NCI-H2029 treated with DMSO at 0.1 percent for 48 hours (cell line): ENCODE results near the gene SIGLEC6.

Source experiments
- DNase-seq: peaks from one replicate; lab custom pipeline; 2025; lab: John Stamatoyannopoulos, UW

Gene SIGLEC6

DNA sequence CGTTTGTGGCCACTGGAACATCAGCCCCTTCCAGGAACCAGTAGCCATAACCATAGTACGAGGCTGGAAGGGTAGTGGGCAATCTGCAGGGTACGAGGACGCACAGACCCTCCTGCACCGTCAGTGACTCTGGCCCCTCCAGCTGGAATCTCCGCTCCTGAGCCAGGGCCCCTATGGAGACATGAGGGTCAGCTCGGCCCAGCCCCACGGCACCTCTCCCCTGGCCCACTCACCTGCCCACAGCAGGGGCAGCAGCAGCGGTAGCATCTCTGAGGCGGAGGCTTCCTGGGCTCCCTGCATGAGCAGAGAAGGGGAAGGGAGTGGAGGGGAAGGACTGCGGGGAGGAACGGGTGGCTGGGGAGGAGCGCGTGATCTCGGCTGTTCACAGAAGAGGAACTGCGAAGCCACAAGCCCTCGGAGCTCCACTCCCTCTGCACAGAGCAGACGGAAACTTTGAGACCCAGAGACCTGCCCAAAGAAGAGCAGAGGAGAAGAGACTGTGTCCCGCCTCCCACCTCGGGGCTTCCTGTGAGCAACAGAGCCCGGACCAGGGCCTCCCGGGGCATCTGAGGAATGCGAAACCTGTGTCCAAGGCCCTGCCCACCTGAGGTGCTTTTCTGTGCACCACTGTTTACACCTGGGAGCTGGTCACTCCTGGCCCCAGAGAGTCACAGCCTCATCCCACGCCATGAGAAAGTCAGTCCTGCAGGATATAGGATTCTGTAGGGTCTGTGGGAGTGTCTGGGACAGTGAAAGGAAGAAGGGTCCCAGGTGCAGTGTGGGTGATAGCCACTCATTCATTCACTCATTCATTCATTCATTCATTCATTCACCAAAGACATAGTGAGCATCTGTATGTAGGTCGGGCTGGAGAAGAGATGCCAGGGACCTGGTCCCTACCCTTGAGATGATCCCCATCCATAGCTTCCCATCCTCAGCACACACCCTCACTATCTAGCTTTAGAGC, at the start of gene SIGLEC6:
Gene SIGLEC6, minus strand, starts transcription at position 322 of the 967 bp plus-strand sequence. Its CDS starts 22 bp downstream, at position 300.
- DNase-seq: no peak

DNA sequence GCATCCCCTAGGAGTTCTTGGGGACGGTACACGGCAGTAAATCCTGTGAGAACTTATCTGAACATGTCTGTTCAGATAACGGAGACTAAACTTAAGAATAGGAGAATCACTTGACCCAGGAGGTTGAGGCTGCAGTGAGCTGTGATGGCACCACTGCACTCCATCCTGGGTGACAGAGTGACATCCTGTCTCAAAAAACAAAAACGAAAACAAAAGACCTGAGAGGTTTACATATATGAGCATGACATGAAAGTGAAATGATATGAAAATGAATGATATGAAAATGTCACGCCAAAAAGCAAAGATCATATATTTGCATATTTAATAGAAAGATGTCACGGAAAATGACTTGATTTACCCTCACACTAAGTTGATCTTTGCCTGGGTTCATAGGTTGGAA, 45.4 kb upstream of the SIGLEC6 start:
- no peak for DNase-seq

DNA sequence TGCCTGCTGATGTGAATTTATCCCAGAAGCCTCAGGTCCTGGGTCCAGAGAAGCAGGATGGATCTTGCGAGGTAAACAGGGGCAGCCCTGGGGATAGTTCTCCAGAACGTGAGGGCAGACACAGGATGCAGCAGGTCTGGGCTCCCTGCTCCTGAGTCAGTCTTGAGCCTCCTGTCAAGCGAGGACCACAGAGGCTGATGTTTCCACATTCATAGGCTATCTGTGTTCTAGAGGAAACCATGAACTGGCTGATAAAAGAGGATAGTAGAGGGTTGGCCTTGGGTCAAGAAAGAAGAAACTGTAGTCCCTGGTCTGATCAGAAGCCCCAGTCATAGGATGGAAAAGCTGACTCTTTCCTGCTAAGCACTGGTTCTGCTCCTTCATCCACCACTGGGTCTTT, 41.9 kb upstream of the SIGLEC6 start:
- no peak for DNase-seq

DNA sequence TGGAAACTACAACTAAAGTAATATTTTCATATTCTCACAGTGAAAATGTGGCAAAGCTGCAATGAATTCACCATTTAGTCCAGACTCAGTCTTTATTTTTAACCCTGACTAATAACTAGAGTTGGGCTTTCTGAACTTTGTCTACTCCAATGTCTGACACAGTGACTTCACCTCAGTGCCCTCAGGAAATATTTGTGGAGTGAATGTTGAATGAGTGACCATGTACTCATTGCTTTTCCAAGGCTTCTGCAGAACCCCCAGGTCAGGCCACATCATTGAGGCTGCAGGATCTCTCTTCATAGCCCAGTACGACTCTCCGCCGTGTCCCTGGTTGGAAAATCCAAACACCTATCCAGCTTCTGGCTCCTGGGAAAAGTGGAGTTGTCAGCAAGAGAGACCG, 41.4 kb upstream of the SIGLEC6 start:
- DNase-seq: no peak

DNA sequence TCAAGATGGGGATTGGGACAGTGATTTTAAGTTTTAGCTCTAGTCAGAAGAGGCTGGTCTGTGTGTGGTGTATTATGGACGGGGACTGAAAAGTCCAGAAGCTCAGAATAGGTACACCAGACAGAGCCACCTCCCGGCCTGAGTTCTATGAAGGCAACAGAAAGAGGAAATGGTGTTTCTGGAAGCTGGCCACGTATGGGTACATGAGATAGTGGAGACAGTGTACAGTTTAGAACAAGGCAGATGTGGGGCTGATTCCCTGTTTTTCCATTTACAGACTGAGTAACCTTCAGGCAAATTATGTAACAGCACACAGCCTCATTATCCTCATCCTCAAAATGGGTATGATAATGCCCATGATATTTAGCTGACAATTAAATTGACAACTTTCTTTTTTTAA, 40.9 kb upstream of the SIGLEC6 start:
- DNase-seq: no peak

DNA sequence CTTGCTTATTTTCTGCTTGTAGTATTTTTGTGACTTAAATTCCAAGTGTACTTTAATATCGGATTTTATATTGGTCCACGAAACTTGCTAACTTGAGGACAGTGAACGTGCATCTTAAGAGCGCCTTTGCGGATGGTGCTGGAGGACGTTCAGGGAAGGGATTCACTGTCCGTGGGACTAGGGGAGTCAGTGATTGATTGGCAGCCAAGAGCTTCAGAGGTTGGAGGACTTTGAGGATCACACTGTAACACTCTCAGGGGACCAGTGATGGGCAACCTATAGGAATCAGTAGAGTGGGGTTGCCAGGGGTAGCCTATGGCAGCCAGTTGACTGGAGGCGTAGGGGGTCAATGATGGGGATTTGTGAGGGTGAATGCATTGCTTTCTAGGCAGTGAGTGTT, 40.1 kb upstream of the SIGLEC6 start:
- DNase-seq: no peak

DNA sequence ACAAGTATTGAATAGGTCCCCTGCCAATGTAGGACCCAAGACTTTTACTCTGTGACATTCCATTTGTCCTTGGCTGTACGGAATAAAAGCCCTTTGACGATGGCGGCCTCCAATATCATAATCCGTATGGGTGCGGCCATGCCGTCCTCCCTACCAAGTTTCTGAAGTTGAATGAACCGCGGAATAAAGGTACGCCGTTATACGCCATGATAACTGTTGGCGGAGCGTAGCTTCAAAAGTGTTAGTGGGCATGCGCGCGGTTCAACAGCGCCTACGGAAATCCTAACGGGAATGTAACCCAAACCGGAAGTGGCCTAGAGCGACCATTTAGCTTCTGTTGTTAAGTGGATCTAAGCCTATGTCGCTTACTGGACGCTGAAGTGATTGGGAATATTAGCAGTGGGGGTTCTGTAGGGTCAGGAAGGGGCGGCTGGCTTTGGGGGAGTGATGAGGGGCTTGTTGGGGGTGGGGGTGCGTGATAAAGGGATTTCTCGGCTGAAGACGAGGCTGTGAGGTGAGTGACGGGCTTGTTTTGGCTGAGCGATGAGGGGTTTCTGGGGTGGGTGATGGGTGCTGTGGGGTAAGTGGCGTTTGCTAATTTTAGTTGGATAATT, 39.6 kb upstream of the SIGLEC6 start, which contains the start of gene ZNF175:
Gene ZNF175, plus strand, starts transcription at position 322 of the 614 bp plus-strand sequence. CDS start 2,047 bp downstream, outside the sequence.
- no peak for DNase-seq

DNA sequence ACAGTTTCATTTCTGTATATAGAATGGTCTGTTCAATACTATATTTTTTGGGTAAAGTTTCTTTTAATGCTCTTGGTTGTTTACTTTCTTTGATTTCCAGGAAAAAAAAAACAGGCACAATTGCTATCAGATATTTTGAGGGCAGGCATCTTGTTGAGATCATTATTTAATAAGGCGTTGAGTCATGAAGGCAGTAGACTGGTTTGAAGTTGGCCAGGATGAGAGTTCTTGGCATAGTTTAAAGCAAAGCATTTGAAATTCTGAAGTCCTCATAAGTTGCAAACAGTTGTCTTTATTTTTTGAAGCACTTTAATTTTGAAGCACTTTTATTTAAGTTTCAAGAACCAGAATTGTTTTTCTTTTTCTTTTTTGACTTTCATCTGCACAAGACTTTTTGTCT, 37.0 kb upstream of the SIGLEC6 start:
- DNase-seq: no peak

DNA sequence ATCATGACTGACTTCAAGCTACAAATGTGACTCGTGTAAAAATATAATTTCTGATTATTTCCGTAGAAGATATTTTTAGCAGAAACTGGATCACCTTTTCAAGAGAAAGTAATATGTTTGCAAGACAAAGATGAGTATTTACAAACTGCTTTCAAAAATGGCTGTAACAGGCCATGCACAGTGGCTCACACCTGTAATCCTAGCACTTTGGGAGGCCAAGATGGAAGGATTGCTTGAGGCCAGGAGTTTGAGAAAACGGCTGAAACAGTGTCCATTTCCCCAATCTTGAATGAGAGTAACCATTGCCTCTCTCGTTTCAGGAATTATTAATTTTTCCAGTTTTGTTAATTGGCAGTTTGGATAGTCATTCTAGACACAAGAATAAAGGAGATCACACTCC, 36.1 kb upstream of the SIGLEC6 start:
- DNase-seq: no peak

DNA sequence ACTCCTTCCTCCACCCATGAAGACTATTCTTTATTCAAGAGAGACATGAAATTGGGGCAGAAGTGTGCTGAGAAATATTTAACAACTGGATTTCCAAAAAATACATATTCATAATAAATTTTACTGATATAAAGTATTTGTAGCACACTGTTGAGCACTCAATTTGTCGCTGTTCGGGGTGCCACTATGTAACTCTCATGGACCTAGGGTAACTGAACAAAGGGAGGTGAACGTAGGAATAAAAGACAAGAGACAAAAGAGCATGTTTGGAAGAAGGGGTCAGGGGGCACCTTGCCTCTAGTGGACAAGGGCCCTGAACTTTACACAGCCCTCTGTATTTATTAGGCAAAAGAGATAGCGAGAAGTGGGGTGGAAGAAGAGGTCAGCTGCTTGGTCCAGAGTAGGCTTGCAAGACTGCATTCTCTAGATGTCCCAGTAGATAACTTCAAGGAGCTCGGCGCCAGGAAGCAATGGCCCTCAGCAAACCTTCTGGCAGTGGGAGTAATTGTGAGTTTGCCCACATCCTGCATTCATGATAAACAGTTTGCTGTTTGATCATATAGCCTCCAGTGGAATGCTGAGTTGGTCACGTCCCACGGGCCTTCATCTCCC, 35.1 kb upstream of the SIGLEC6 start:
- DNase-seq: no peak

DNA sequence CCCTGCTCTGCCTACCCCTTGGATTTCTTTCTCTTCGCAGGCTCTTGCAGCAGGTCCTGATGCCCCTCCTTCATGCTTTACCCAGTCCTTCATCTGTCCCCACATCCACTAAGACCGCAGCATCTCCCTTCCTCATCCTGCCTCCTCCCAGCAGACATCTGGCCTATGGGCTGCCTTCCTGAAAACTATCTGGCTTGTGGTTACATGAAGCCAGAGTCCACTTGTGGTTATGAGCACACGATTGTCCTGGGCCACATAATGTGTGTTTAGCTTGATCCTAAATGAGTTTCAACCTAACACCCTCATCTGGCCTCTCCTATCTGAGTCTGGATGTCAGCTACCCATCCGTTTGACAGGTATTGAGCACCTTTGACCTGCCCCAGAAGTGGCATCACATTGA, 34.1 kb upstream of the SIGLEC6 start:
- DNase-seq: no peak

DNA sequence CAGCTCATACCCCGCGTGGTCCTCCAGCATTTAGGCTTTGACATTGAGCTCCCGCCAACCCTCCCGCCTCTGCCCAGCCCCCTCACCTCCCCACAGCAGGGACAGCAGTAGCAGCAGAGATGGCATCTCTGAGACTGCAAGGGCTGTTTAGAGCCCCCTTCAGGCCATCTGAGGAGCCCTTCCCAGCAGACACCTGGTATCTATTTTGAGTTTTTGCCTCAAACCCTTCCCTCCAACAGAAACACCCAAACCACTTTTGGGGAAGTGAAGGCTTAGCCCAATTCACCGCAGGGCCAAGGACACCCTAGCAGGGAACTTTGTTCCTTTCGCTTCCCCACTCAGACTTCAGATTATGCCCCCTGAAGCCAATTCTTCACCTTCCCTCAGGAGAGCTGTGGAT, 33.3 kb upstream of the SIGLEC6 start:
- no peak for DNase-seq

DNA sequence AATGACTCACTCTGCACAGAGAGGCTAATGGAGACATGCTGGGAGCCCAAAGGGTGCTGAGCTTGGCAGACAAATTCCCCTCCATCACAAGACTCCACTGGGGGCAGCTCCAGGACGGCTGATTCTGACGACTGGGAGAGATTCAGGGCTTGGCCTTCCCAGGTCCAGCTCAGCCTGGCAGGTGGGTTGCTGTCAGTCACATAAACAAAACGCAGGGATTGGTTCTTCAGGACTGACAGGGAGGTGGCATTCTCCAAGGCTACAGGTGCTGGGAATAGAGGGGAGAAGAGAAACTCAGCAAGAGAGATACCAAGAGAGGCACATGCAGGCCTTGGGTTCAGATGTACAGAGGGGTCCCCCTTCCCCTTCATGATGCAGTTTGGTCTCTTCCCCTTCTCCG, 28.9 kb upstream of the SIGLEC6 start:
- DNase-seq: no peak

DNA sequence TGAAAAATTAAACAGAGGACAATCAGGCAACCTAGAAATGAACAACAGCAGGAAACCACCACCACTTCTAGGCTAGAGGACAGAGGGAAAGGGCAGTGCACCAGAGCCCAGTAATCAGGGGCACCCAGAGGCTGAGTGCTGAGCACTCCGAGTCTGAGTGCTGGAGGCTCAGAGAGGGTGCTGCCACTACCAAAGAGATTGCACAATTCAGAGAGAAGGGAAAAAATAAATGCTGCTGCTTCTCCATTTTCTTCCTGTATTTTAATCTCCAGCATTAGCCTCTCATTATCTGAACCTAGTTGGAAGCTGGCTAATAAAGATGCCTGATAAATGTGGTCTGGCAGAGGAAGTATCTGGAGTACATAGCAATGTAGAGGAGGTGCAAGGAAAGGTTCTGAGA, 27.8 kb upstream of the SIGLEC6 start:
- DNase-seq: no peak

DNA sequence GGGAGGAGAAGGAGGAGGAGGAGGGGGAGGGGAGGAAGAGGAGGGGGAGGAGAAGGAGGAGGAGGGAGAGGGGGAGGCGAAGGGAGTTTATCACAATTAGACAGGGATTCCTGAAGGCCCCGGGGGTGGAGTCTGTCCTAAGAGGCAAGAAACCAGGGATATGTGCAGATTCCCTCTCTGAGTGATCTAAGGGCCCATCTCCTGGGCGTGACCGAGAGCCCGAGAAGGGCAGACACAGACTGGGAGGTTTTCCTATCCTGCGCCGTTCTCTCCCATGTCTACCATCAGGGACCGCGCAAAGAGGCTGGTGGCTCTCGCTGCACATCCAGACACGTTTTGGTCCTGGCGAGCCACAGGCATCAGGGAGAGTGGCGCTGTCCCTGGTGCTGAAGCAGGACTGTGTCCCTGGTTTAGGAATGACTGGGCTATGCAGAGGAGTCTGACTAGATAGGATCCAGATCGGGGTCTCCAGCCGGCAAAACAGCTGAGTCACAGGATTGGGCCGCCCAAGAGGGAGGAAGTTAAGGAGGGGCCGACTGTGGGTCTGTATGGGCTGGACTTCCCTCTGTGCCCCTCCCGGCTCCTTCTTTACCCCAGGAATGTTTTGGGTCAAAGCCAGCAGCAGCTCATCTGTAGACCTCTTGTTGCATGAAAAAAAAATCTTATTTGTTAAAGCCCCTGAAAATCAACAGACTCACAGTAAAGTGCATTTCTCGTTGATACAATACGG, 21.7 kb upstream of the SIGLEC6 start:
- DNase-seq: no peak

DNA sequence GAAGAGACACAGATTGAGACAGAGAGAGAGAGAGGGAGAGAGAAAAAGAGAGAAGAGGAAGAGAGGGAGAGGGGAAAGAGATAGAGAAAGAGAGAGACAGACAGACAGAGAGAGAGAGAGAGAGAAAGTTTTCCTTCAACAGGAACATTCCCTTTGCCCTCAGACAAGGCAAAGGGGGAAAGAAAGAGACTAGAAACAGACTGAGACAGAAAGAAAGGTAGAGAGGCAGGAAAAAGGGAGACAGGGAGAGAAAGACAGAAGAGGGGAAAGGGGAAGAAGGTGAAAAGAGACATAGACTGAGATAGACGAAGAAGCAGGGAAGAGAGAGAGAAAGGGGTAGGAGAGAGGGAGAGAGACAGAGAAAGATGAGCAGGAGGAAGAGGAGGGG, 21.1 kb upstream of the SIGLEC6 start:
- DNase-seq: no peak

DNA sequence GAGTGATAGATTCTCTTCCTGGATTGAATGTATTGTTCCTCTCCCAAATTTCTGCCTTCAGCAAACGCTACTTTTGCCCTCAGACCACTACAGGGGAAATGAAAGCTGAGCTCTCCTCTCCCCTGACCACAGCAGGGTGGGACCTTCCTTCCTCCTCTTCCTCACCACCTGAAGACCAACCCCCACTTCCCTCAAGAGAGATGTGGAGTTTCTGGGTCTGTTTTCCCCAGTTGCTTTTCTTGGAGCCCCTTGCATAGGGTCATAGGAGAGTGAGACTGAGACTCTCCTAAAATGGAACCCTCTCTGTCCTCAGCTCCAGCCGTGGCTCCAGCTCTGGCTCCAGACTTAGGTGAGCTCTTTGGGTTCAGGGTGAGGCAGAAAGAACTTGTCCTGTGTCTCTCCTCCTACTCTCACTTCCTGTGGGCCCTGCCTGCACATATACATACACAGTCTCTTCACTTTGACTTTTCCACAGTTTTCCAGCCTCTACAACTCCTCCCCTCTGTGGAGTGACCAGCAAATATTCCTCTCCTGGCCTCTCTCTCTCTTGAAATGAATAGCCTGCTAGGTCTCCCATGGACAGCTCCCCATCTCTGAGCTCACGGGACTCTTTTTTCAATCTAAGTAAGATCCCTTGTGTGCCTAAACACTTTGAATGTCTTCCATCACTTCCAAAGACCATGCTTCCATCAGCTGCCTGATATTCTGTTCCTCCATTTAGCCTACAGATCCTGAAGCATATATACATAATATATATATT, 20.4 kb upstream of the SIGLEC6 start:
- no peak for DNase-seq

DNA sequence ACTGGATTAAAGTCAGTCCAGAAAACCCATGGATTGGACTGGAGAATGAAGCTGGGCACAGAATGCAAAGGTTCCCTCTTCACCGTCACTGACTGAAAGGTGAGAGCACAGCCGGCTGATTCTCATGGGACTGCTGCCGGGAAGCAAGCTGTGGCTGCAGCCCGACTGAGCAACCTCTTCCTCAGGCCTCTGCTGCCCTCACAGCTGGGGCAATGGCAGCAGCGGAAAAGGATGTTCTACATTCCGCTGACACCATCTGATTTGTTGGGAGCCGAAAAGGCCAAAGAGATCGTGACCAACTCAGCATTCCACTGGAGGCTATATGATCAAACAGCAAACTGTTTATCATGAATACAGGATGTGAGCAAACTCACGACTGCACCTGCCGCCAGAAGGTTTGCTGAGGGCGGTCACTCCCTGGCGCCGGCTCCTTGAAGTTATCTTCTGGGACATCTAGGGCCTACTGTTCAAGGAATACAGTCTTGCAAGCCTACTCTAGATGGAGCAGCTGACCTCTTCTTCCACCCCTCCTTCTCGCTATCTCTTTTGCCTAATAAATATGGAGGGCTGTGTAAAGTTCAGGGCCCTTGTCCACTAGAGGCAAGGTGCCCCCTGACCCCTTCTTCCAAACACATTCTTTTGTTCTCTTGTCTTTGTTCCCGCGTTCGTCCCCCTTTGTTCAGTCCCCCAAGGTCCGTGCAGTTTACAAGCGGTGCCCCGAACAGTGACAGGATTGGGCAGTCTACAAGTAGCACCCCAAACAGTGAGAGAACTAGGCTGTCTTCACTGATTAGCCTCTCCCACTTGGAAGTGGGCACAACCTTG, 19.6 kb upstream of the SIGLEC6 start:
- no peak for DNase-seq

DNA sequence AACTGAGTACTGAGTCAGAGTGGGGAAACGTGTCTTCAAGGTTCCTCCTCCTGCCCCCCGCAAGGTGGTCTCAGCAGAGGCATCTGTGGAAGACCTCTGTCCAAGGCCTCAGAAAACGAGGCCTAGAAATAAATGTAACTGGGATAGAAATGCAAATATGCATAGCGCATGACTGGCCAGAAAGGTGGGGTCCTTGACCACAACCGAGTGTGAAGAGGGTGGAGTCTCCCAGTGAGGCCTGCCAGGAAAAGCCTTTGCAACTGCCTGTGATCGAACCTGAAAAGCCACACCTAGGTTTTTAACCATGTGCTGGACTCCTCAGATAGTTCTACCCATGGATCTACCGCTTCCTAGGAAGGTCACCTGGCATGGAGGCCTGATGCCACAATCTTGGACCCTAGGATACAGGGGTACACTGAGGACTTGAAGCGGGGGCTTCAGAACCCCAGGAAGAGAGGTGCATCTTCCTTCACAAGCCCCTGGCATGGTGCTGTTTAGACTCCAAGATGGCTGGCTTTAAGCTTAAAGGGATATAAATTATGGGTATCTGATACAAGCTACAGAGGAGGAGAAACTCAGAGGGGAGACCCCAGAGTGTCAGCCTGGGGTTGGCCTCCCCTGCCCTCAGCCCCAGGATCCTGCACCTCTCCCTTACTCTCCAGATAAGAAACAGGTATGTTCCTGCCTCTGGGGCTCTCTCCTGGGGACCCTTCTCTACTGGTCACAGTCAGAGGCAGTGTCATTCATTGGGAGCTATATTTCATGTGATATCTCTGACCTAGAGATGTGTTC, 18.3 kb upstream of the SIGLEC6 start:
- no peak for DNase-seq

DNA sequence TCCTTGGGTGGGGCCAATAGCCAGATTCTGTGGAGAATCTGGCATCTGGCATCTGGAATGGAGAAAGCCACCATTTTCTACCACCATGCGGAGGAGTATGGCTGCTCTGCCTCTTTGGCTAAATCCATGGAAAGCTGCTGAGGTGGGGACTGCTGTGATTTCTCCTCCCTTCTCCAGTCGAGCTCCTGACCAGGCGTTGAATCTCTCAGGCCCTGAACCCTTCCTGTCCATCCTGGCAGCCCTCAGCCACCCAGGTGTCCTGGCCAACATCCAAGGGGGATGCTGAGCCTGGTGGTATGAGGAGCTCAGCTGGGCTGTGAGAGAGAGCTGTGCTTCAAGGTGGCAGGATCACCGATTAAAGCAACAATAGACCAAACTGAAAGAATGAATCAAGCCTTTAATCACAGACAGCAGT, 17.4 kb upstream of the SIGLEC6 start:
- no peak for DNase-seq
